ENCODE measurements around the gene CDK5RAP1. TPM values are rescaled to one million over a fixed set of nuclear protein-coding genes. Genes with fewer than 3 reads are reported as not detected.

The CDK5RAP1 gene
- total RNA-seq, 1 donor from 2014 or later: 39.0 TPM

- intact Hi-C loops (cut with micrococcal nuclease): no loop called here
Observed at GRCh38 chr20:33337531-33338165, 63.7 kb downstream of the CDK5RAP1 start.

- intact Hi-C loops (cut with micrococcal nuclease): no loop called here
Observed at GRCh38 chr20:33337119-33337518, 64.2 kb downstream of the CDK5RAP1 start.

DNA sequence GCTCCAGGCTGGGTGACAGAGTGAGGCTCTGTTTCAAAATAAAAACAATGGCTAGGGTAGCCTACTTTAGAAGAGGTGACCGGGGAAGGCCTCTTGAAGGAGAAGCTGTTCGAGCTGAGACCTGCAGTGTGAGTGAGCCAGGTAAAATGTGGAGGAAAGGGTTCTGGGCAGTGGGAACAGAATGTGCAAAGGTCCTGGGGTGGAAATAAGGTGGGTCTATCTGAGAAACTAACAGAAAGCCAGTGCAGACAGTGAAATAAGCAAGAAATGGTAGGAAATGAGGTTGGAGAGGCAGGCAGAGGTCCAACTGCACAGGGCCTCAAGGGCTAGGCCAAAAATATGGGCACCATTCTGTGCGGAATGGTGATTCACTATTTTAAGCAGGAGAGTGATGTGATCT is 64.9 kb downstream of the CDK5RAP1 start:
- intact Hi-C loops (cut with micrococcal nuclease): no loop called here

- intact Hi-C loops (cut with micrococcal nuclease): no loop called here
Observed at GRCh38 chr20:33334111-33334510, 67.2 kb downstream of the CDK5RAP1 start.

DNA sequence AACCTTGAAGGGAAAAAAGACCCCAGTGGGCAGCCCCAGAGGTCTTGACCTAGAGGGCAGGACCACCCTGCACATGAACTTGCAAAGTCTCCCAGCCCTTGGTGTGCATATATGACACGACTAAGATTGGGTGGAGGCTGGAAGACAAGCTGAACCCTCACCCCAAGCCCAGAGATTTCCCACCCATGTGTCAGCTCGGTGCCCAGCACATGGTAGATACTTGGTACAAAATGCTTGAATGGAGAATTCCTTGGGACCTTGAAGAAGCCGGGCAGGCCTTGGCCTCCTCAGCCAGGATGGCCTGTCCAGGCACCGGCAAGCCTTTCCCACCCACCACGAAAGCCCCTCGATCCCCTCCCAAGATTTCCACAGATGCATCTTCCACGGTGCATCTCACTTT is 67.7 kb downstream of the CDK5RAP1 start:
- intact Hi-C loops (cut with micrococcal nuclease): no loop called here

- intact Hi-C loops (cut with micrococcal nuclease): no loop called here
Observed at GRCh38 chr20:33332905-33333456, 68.3 kb downstream of the CDK5RAP1 start.

- intact Hi-C loops (cut with micrococcal nuclease): no loop called here
Observed at GRCh38 chr20:33328157-33329137, 72.9 kb downstream of the CDK5RAP1 start.

- intact Hi-C loops (cut with micrococcal nuclease): no loop called here
Observed at GRCh38 chr20:33325350-33325749, 76.0 kb downstream of the CDK5RAP1 start.

- intact Hi-C loops (cut with micrococcal nuclease): no loop called here
Observed at GRCh38 chr20:33323236-33323635, 78.1 kb downstream of the CDK5RAP1 start.

GRCh38 chr20:33322456-33322855 is 78.9 kb downstream of the CDK5RAP1 start:
- intact Hi-C loops (cut with micrococcal nuclease): no loop called here

- intact Hi-C loops (cut with micrococcal nuclease): no loop called here
Observed at GRCh38 chr20:33320006-33320405, 81.3 kb downstream of the CDK5RAP1 start.

DNA sequence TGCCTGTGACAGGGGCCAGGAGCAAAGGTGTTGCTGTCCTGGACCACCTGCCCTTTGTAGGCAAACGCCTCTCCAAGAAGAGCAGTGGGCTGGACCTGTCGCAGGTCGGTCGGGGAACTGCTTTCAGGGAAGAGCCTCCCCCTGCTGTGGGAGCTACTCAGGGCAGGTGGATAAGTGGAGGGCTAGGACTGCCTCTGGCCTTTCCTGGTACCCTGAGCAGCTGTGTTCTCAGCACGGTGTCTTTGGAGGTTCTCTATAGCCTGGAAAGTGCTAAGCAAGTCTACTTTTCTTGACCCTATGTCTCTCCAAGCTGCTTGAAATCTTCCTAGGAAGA is 83.3 kb downstream of the CDK5RAP1 start:
- intact Hi-C loops (cut with micrococcal nuclease): no loop called here

DNA sequence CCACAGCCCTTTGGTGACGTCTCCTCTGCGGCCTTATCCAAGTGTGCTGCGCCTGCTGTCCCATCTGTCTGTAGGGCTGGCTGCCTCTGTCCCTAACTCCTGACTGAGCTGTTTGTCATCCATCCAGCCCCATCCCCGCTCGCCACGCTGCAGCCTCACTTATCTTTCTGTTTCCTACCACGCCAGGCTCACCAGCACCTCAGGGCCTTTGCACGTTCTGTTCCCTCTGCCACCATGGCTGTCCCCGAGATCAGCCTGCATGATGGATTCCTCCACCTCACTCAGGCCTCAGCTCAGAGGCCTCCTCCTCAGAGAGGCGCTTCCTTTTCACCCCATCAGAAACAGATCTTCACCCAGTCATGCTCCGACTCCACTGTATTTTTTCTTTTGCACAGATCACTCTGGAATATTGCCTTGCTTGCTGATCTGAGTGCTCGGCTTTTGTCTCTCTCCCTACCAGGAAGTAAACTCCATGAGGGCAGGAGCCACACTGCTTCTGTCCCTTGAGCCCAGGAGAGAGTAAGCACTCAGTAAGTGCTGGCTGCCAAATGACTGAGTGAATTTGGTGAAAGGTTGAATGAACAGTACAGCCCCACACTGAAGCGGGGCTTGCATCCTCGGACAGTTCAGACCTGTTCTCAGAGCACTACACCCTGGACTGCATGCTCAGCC is 83.8 kb downstream of the CDK5RAP1 start:
- intact Hi-C loops (cut with micrococcal nuclease): no loop called here

- intact Hi-C loops (cut with micrococcal nuclease): no loop called here
Observed at GRCh38 chr20:33316958-33317357, 84.4 kb downstream of the CDK5RAP1 start.

DNA sequence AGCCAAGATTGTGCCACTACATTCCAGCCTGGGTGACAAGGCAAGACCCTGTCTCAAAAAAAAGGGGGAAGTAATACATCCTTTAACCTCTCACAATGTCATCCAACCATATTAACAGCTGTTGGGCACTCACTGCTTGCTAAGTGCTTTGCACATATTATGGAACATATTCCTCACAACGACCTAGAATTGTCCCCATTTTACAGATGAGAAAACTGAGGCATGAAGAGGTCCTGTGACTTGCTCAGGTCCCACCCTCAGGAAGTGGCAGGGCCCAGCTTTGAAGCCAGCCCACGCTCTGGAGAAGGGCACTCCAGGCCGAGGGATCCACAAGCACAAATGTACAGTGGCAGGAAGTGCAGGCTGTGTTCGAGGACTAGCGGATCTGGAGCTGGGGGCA is 85.0 kb downstream of the CDK5RAP1 start:
- intact Hi-C loops (cut with micrococcal nuclease): no loop called here

DNA sequence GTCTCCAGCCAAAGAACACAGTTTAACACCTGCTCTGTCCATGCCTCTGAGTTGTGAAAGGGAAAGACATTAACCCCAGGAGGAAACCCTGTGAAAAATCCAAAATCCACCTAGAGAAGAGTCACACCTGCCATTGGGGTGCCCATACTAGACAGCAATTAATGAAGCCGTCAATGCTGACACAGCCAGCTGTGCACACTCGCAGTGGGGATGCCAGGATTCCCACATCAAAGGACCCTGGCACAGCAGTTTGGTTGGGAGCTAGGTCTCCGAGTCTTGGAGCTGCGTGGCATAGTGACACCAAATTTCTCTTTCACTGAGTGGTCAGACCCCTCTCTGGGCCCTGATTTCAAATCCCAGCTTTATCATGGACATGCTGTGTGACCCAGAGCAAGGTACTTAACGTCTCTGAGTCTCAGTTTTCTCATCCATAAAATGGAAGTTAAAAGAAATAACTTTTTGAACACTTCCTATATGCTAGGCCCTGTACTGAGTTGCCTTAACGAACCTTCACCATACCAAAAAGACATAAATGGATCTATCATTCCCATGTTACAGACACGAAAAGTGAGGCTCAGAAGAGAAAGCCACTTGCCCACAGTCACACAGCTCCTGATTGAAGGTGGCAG is 87.5 kb downstream of the CDK5RAP1 start:
- intact Hi-C loops (cut with micrococcal nuclease): no loop called here

GRCh38 chr20:33312583-33312982 is 88.7 kb downstream of the CDK5RAP1 start:
- intact Hi-C loops (cut with micrococcal nuclease): no loop called here

GRCh38 chr20:33311996-33312395 is 89.3 kb downstream of the CDK5RAP1 start:
- intact Hi-C loops (cut with micrococcal nuclease): no loop called here

DNA sequence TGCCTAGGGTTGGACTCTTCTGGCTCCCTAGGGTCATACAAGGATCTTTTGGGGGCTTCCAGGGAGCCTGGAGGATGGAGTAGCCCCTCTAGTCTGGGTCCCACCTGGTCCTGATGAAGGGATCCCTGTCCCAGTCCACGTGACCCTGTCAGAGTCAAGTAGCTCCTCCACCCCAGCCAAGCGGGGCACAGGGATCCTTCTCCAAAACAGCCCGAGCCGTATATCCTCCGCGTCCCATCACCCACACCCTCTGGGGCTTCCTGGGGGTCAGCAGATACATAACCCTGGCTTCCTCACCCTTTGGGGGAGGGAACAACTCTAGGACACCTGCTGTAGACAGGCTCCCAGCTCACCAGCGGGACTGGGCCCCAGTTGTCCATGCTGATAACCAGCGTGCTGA is 90.3 kb downstream of the CDK5RAP1 start:
- intact Hi-C loops (cut with micrococcal nuclease): no loop called here

GRCh38 chr20:33310327-33310899 is 90.9 kb downstream of the CDK5RAP1 start:
- intact Hi-C loops (cut with micrococcal nuclease): no loop called here

DNA sequence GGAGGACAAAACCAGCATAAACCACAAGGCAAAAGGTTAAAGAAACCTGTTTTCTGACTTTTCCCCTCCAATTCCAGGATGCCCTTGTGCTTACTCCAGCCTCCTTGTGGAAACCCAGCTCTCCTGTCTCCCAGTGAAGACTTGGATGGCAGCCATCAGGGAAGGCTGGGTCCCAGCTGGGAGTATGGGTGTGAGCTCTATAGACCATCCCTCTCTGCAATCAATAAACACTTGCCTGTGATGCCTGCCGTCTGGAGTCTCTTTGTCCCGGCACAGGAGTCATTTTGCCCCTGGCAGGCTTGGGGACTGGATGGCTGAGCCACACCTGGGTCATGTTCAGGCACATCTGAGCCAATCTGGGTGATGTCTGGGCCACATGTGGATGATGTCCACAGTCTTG is 91.7 kb downstream of the CDK5RAP1 start:
- intact Hi-C loops (cut with micrococcal nuclease): no loop called here

All from T-helper 1 cell treated with Interleukin-12 subunit alpha and Interleukin-12 subunit beta and Interleukin-4 antibody, amounts not matched to agents 30 ng/mL and 1 ng/mL, for 36 hours (primary cell).